HG02588 (cell line): ENCODE measurements around the gene PLA2G4F.

Source experiments
- ATAC-seq: cut with Tn5 transposase; IDR thresholded peaks from one replicate; pipeline ENCODE4 v1.9.1; 2021; ENCODE audit warnings: mild to moderate bottlenecking, moderate library complexity; ENCODE audit not compliant: unreplicated experiment

Gene PLA2G4F

GRCh38 chr15:42166225-42166940 is 9.9 kb upstream of the PLA2G4F start:
- no peak for ATAC-seq

DNA sequence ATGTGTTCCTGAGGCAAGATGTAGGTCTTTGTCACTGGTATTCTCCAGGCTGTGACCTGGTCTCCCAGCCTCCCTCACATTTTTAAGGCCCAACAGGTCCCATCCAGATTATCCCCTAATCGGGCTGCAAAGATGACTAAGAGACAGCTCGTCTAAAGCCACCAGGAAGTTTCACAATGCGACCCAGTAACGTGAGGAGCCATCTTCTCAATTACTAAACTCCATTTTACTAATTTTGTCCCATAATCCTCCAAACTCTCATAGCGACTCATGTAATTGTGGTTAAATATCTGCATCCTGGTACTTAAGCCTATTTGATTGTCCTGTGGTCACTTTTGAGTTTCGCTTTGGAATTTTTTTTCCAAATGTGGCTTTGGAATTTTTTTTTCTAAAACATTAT is 8.7 kb upstream of the PLA2G4F start:
- ATAC-seq = no peak

- no peak for ATAC-seq
Measured at GRCh38 chr15:42163947-42164550, 7.6 kb upstream of the PLA2G4F start.

GRCh38 chr15:42163291-42163690 is 6.9 kb upstream of the PLA2G4F start:
- ATAC-seq = no peak

- ATAC-seq = no peak
Measured at GRCh38 chr15:42160136-42160535, 3.7 kb upstream of the PLA2G4F start.

DNA sequence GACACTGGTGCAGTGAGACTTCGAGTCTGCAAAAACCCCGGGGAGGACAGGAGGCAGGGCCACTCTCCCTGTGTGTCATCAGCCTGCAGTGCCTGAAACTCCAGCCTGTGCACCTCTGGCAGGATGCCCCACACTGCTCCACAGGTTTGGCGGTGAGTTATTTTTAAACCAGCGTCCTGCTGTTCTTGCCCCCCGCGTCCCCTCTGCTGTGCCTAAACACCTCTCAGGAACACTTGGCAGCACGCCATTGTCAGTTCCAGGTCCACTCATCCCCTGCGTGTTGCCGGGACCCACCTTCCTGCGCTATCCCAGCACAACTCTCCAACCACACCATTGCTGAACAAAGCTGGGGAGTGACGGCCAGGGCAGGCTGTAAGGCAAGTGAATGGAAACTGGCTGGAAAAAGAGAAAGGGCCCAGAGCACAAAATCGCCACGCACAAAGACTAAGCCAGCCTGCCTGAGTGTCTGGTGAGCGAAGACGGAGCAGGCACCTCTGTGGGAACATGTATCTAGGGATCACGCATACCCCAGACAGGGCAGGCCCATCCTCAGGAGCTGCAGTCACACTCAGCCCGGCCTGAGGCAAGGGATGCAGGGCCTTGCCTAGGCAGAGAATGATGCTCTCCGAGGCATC is 3.1 kb upstream of the PLA2G4F start:
- ATAC-seq = no peak

- ATAC-seq = no peak
Measured at GRCh38 chr15:42158941-42159340, 2.5 kb upstream of the PLA2G4F start.

- no peak for ATAC-seq
Measured at GRCh38 chr15:42157981-42158765, 1.7 kb upstream of the PLA2G4F start.

DNA sequence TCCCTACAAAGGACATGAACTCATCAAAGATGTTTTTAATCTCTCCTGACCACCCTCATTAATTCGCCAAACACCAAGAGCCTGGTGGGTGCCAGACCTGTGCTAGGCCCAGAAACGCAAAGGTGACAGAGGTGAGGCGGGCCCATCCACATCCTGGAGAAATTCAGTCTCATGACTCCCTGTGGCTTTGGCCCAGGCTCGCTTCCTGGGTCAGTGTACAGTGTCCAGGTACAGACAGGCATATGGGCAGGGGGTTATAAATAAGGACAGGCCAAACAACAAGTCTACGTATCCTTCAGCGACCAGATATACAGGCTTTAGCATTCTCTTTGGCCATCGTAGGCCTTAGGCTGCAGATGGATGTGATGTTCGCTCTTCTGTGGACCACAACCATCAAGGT is 945 bp upstream of the PLA2G4F start:
- no peak for ATAC-seq

- no peak for ATAC-seq
Measured at GRCh38 chr15:42155546-42156242, 742 bp downstream of the PLA2G4F start.

GRCh38 chr15:42154956-42155355 is 1.5 kb downstream of the PLA2G4F start:
- no peak for ATAC-seq

DNA sequence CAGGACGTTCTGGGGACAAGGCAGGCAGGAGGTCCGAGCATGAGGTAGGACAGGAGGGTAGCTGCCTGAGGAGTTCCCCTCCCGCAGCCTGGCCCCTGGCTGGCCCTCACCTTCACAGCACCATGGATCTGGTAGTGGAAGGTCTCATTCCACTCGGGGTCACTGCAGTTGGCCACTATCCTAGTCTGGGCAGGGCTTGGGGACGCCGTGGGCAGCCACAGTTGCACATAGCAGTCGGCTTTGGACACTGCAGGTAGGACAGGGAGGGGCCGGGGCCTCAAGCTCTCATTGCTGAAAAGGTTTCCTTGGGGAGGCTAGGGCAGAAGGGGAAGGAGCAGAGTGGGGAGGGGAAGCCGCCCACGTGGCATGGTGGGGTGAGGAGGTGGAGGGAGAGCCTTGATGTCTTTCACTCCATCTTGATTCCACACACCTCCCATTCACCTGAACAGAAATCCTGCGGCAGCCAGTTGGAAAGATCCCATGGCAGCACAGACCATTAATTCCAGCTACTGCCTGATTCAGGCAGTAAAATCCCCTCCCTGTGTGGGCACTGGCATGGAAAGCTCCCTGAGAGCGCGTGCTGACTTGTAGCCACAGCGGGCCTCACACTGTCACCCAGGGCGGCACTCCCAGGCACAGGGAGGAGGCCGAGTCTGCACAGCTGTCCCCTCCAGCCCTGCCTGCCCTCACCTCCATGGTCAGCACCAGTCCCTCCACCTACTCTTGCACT is 2.1 kb downstream of the PLA2G4F start:
- no peak for ATAC-seq

DNA sequence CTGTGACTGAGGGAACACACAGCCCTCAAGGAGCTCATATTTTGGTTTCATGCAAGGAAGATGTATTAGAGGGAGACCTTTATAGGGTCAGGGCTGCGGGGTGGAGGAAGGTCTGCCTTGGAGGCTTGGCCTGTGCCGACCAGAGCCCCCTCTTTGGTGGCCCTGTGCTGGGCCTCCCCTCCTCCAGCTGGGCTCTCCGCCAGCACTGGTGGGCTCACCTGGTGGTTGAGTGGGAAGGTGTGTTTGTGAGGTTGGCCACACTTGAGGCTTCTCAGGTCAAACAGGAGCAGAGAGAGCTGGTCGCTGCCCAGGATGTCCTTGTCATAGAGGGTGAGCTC is 2.6 kb downstream of the PLA2G4F start:
- no peak for ATAC-seq

DNA sequence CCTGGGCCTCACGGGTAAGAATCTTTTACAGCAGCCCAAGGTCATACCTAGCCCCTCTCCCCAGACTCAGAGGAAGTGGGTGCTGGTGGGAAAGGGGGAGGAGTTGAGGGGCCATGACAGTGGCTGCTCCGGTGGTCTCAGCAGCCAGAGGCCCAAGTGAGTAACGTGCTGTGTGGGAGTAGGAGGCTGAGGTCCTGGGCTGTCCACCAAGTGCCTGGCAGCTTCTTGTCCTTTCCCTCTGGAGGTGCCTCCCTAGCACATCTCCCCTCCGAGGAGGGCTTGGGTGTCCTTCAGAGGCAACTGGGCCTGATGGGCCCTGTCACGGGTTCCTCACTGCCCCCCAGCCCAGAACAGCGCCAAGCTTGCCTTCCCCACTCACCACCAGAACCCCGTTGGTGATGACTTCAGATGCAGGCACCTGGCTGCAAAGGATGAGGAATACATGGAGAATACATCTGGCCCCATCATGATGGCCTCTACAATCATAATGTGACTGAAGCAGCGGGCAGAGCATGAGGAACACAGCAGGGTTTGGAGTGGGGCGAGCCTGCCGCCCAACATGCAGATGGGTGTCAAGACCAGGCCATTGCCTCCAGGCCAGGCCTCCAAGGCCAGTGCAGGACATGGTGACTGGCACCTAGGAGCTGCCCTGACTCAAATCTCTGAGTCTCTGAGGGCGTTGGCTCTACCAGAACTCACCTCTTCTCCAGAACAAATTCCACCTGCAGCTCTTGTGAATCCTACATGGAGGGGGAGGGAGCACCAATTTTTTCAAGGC is 3.3 kb downstream of the PLA2G4F start:
- no peak for ATAC-seq

DNA sequence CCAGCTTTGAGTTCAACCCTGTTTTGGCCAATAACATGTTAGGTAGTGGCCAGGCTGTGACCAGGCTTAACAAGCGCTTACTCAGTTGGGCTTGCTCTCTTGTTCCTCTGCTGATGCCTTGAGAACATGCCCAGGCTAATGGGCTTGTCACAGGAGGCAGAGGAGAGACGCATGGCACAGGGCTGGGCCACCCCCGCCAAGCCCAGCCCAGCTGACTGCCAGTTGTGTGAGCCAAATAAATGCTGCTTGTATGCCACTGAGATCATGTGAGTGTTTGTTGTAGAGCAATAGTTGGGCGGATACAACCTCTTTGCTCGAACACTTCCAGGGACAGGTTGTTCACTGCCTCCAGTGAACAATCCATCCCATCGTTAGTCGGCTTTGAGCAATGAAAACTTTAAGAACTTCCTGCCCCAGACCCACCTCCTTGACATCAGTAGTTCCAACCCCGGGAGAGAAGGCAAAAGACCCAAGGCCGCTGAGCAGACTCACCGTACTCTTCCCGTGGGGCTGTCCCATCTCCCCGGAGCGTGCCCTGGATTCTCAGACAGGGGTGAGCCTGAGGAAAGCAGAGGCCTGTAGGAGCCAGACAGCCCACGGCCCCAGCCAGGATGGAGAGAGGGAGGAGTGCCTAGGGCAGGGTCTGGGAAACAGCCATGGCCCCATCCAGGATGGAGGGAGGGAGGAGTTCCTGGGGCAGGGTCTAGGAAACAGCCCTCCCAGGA is 4.1 kb downstream of the PLA2G4F start:
- ATAC-seq = no peak

DNA sequence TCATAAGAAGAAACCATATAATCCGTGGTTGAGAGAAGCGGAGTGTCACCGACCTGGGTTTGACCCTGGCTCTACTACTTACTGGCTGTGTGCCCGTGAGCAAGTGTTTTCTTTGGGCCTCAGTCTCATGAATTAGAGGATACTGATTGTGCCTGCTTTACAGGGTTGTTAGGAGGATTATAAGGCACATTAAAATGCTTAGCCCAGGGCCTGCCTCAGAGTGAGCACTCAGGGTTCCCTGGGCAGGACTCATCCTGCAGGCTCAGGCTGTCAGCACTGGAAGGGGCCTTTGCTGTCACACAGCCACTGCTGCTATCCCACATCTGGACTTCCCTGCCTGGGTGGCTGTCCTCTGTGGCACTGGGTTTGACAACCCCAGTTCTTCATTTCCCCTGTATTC is 4.7 kb downstream of the PLA2G4F start:
- ATAC-seq = no peak

DNA sequence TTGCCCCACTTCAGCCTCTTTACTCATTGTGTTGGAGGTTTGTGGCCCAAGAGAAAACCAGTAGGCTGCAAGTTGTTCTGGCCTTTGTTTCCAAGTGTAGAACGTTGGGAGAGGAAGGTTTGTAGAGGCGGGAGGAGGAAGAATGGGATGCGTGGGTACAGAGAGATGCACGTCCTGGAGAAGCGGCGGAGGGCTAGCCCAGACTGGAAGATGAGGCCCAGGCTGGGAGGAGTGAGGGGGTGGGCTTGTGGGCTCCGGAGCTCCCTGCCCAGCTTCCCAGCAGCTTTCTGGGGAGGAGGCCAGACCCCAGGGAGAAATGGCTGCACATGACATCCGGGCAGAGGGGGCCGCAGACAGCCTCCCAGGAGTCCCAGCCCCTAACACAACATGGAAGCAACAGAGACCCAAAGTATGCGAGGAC is 5.3 kb downstream of the PLA2G4F start:
- no peak for ATAC-seq

DNA sequence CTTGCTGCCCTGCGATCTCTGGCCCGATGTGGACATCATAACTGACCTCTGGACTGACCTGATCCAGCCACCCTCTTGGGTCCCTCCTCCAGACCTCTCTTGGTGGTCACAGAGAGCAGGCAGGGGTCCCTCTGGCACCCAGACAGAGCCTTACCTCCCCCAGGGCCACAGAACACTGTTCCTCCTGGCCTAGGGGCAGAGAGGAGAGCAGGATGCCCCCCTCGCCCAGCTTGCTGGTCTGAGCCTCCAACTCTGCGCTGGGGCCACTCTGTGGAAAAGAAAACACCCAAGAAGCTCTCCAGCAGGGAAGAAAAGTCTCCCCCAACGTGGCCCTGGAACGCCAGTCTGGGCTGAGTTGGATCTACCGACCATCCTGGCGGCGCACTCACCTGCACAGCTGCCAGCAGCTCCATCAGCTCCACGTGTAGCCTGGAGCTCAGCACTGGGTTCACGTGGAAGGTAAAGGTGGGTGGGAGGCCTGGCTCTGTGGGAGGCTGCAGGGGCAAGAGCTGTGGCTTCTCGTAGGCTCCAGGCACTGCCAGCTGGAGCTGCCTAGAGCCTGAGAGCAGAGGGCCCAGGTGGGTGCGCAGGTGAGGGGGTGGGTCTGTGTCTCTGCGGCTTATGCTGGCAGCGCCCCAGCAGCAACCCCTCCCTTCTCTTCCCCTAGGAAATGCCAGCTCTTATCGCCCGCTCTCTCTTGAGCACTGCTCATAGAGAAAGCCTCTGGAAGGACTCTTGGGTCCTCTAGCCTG is 6.0 kb downstream of the PLA2G4F start:
- no peak for ATAC-seq
